Germinal center (tissue), 1 donor: ENCODE data around the gene ITCH.
"Not testable (repeated sequence)": the region's sequence is repeated elsewhere in the genome, so short reads cannot be mapped to it uniquely, and the experiment has no call there.

Source experiments
- DNase-seq: peaks from one replicate; pipeline ENCODE4 v3.0.0; 2012; ENCODE audit warnings: mixed read lengths, low spot score

ITCH gene

GRCh38 chr20:34512266-34512954 is 149.3 kb downstream of the ITCH start:
- no peak for DNase-seq

GRCh38 chr20:34512955-34513419 is 149.9 kb downstream of the ITCH start:
- no peak for DNase-seq

GRCh38 chr20:34514034-34514433 is 151.0 kb downstream of the ITCH start:
- DNase-seq: not testable (repeated sequence)

GRCh38 chr20:34514897-34515483 is 151.9 kb downstream of the ITCH start:
- DNase-seq: no peak

GRCh38 chr20:34515484-34516246 is 152.6 kb downstream of the ITCH start:
- peak; percentile 70 for DNase-seq

- peak; percentile 93 for DNase-seq
Measured at GRCh38 chr20:34516247-34517113, 153.4 kb downstream of the ITCH start, which contains the start of gene DYNLRB1. Gene DYNLRB1 (plus strand): TSS chr20:34516422. CDS start chr20:34516459, 37 bp downstream.

- no peak for DNase-seq
Measured at GRCh38 chr20:34517114-34517505, 154.0 kb downstream of the ITCH start.

- DNase-seq: not testable (repeated sequence)
Measured at GRCh38 chr20:34518863-34519262, 155.8 kb downstream of the ITCH start.

GRCh38 chr20:34519841-34520240 is 156.8 kb downstream of the ITCH start:
- DNase-seq: not testable (repeated sequence)

GRCh38 chr20:34522969-34523871 is 160.1 kb downstream of the ITCH start:
- DNase-seq: peak; percentile 53

- DNase-seq: no peak
Measured at GRCh38 chr20:34524426-34524825, 161.4 kb downstream of the ITCH start.

- DNase-seq: no peak
Measured at GRCh38 chr20:34525342-34525708, 162.3 kb downstream of the ITCH start.

GRCh38 chr20:34525709-34526416 is 162.8 kb downstream of the ITCH start:
- no peak for DNase-seq

GRCh38 chr20:34526466-34526865 is 163.4 kb downstream of the ITCH start:
- no peak for DNase-seq

GRCh38 chr20:34527016-34527415 is 163.9 kb downstream of the ITCH start:
- no peak for DNase-seq

GRCh38 chr20:34528921-34529297 is 165.8 kb downstream of the ITCH start:
- no peak for DNase-seq

- no peak for DNase-seq
Measured at GRCh38 chr20:34529742-34530141, 166.7 kb downstream of the ITCH start.

GRCh38 chr20:34530342-34530741 is 167.3 kb downstream of the ITCH start:
- no peak for DNase-seq

- DNase-seq: no peak
Measured at GRCh38 chr20:34531608-34532265, 168.7 kb downstream of the ITCH start.

GRCh38 chr20:34532320-34532719 is 169.2 kb downstream of the ITCH start:
- no peak for DNase-seq
